Loucy (cell line): ENCODE data around the gene SNAP25.

Experiments used
- H2AFZ ChIP-seq: fragments of 200-600 bp; sonication (generic); 2 replicates; pipeline ENCODE4 v1.6.0; 2016; ENCODE audit warnings: antibody characterized with exemption, mild to moderate bottlenecking, low read length, moderate library complexity
- H3F3A ChIP-seq: fragments of 200-600 bp; 2 replicates; pipeline ENCODE4 v1.6.0; 2016; ENCODE audit warnings: antibody characterized with exemption, low read depth, mild to moderate bottlenecking
- H3K27me3 ChIP-seq: fragments of 200-600 bp; sonication (generic); 2 replicates; pipeline ENCODE4 v1.6.1; 2014; ENCODE audit warnings: low read length, mild to moderate bottlenecking; ENCODE audit not compliant: insufficient read depth, poor library complexity, severe bottlenecking
- H3K36me3 ChIP-seq: fragments of 200-600 bp; sonication (generic); 2 replicates; pipeline ENCODE4 v1.6.1; 2016; ENCODE audit warnings: low read length; ENCODE audit not compliant: insufficient read depth
- H3K4me1 ChIP-seq: fragments of 200-600 bp; sonication (generic); 2 replicates; pipeline ENCODE4 v1.5.1; 2014; ENCODE audit warnings: low read length, mild to moderate bottlenecking; ENCODE audit not compliant: insufficient read depth, poor library complexity, severe bottlenecking
- H3K4me2 ChIP-seq: fragments of 200-600 bp; sonication (generic); 2 replicates; pipeline ENCODE4 v1.6.0; 2014; ENCODE audit warnings: antibody characterized with exemption, low read length, low read depth, mild to moderate bottlenecking; ENCODE audit not compliant: poor library complexity, severe bottlenecking
- H3K4me3 ChIP-seq: fragments of 200-600 bp; sonication (generic); 2 replicates; pipeline ENCODE4 v1.5.1; 2014; ENCODE audit warnings: low read length, mild to moderate bottlenecking, mixed read lengths; ENCODE audit not compliant: poor library complexity, severe bottlenecking
- H3K79me2 ChIP-seq: fragments of 200-600 bp; sonication (generic); 2 replicates; pipeline ENCODE4 v1.6.1; 2014; ENCODE audit warnings: low read length; ENCODE audit not compliant: insufficient read depth
- H3K9ac ChIP-seq: fragments of 200-600 bp; sonication (generic); 2 replicates; pipeline ENCODE4 v1.6.0; 2014; ENCODE audit warnings: mild to moderate bottlenecking, low read depth, low read length, moderate library complexity; ENCODE audit not compliant: poor library complexity, severe bottlenecking
- H3K9me2 ChIP-seq: fragments of 200-600 bp; sonication (generic); replicated peaks from 2 replicates; pipeline ENCODE4 v1.6.1; 2016; ENCODE audit warnings: low read depth, low read length, mixed read lengths
- H3K9me3 ChIP-seq: fragments of 200-600 bp; sonication (generic); 2 replicates; pipeline ENCODE4 v1.6.1; 2014; ENCODE audit warnings: mild to moderate bottlenecking, antibody characterized with exemption, low read length, low read depth; ENCODE audit not compliant: insufficient read depth
- H4K20me1 ChIP-seq: fragments of 200-600 bp; sonication (generic); 2 replicates; pipeline ENCODE4 v1.6.0; 2014; ENCODE audit warnings: antibody characterized with exemption, low read length, mild to moderate bottlenecking; ENCODE audit not compliant: insufficient read depth, poor library complexity, severe bottlenecking
- CTCF ChIP-seq: fragments of 200-600 bp; sonication (generic); conservative IDR thresholded peaks from 2 replicates; pipeline ENCODE4 v1.5.1; 2014; ENCODE audit warnings: mild to moderate bottlenecking, antibody characterized with exemption, low read length
- EZH2phosphoT487 ChIP-seq: fragments of 200-600 bp; IDR thresholded peaks from 2 replicates; pipeline ENCODE4 v1.6.1; 2018; ENCODE audit warnings: antibody characterized with exemption, mild to moderate bottlenecking, moderate library complexity, borderline replicate concordance

SNAP25 gene

GRCh38 chr20:10249822-10250221 lies 31.2 kb downstream of the SNAP25 start:
- Histone ChIP-seq H3K27me3 (no peaks in the 10 kb centered on the region), H4K20me1 (no peaks in the 10 kb centered on the region), H3K9ac (no peak overlapping the region), H3K4me2 (no peak overlapping the region), H3K36me3 (no peaks in the 10 kb centered on the region), H3K4me1 (no peaks in the 10 kb centered on the region), H3F3A (no peaks in the 10 kb centered on the region), H3K79me2 (no peaks in the 10 kb centered on the region), H2AFZ (no peak overlapping the region), H3K4me3 (no peak overlapping the region), H3K9me2 (no peaks in the 10 kb centered on the region), H3K9me3 (no peaks in the 10 kb centered on the region)
- TF ChIP-seq CTCF (no peak), EZH2phosphoT487 (no peak)

- no peaks in the 10 kb centered on the region for H3K9me2 ChIP-seq
- no peak overlapping the region for H3K9ac ChIP-seq
- H3K27me3 ChIP-seq: no peaks in the 10 kb centered on the region
- H4K20me1 ChIP-seq: no peaks in the 10 kb centered on the region
- TF ChIP-seq EZH2phosphoT487 (no peak), CTCF (no peak)
- H3K4me3 ChIP-seq: no peak overlapping the region
- no peak overlapping the region for H2AFZ ChIP-seq
- H3K36me3 ChIP-seq: no peaks in the 10 kb centered on the region
- H3K9me3 ChIP-seq: no peaks in the 10 kb centered on the region
- no peaks in the 10 kb centered on the region for H3F3A ChIP-seq
- H3K4me1 ChIP-seq: no peaks in the 10 kb centered on the region
- no peaks in the 10 kb centered on the region for H3K79me2 ChIP-seq
- H3K4me2 ChIP-seq: no peak overlapping the region
Measured at GRCh38 chr20:10250902-10251301, 32.3 kb downstream of the SNAP25 start.

GRCh38 chr20:10253780-10254179 lies 35.1 kb downstream of the SNAP25 start:
- no peak overlapping the region for H3K4me2 ChIP-seq
- no peak overlapping the region for H2AFZ ChIP-seq
- TF ChIP-seq CTCF (no peak), EZH2phosphoT487 (no peak)
- no peaks in the 10 kb centered on the region for H3K36me3 ChIP-seq
- no peak overlapping the region for H3K9ac ChIP-seq
- H3K27me3 ChIP-seq: no peaks in the 10 kb centered on the region
- H3K9me3 ChIP-seq: no peaks in the 10 kb centered on the region
- H3K4me3 ChIP-seq: no peak overlapping the region
- no peaks in the 10 kb centered on the region for H3K79me2 ChIP-seq
- H4K20me1 ChIP-seq: no peaks in the 10 kb centered on the region
- no peaks in the 10 kb centered on the region for H3K9me2 ChIP-seq
- no peaks in the 10 kb centered on the region for H3K4me1 ChIP-seq
- no peaks in the 10 kb centered on the region for H3F3A ChIP-seq
